GM19463 (cell line): Measurements from ENCODE around the gene VTCN1.

Experiments used
- ATAC-seq: cut with Tn5 transposase; IDR thresholded peaks from one replicate; pipeline ENCODE4 v1.9.1; 2021; ENCODE audit warnings: mild to moderate bottlenecking, moderate library complexity; ENCODE audit not compliant: unreplicated experiment

VTCN1 gene

DNA sequence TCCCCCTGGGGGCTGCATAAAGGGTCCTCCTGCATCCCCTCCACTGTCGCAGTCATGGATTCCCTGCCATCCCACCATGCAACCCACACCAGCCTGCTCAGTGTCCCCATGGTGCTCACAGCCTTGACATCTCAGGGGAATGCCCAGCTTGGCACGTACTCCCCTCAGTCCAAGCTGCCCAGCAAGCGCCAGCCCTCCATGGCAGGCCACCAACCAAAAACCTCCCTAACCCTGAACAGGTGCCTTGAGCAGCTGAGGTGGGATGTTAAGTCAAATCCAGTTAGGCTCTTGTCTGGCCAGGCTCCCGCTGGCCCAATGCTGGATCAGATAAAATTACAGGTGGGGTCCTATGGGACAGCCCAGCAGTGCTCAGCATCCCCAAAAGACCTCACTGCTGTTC, 341 bp downstream of the VTCN1 start:
- no peak for ATAC-seq

DNA sequence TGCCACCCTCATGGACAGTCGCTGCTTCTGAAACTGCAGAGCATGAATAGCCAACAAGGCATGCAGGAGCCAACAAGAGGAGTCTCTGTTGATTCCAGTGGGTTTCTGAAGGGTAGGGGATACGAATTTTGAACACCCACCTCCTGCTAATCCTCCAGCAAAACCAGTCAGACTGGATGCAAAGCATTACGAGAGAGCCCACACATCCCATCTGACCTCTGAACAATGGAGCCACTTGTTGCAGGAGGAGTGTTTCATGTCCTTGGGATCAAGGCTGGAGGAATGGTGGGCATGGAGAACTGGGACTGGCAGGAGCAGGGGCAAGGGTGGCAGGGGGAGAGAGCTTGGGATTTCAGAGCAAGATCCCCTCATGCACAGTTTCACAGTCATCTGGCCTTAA, 1.6 kb downstream of the VTCN1 start:
- no peak for ATAC-seq

GRCh38 chr1:117208580-117208979, 2.1 kb downstream of the VTCN1 start:
- no peak for ATAC-seq

GRCh38 chr1:117205368-117205767, 5.4 kb downstream of the VTCN1 start:
- ATAC-seq, result no peak

DNA sequence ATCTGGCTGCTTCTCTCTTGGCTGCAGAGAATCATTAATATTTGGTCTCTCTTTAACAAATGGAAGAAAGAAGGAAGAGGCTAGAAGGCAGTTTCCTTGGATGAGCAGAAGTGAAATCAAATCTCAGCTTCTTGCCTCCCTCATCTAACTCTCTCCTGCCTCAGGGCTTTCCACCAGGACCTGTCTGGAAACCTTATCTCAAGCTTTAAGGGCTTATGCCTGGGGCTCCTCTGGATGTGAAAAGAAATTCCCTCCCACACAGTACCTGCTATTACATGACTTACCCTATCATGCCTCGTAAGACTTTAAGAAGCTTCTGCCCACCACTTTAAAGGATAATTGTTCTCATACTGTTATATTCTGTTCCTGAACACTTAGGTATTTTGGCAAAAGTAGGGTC, 8.9 kb downstream of the VTCN1 start:
- no peak for ATAC-seq

- ATAC-seq, result no peak
These were observed 12.6 kb downstream of the VTCN1 start for GRCh38 chr1:117198097-117198496.

DNA sequence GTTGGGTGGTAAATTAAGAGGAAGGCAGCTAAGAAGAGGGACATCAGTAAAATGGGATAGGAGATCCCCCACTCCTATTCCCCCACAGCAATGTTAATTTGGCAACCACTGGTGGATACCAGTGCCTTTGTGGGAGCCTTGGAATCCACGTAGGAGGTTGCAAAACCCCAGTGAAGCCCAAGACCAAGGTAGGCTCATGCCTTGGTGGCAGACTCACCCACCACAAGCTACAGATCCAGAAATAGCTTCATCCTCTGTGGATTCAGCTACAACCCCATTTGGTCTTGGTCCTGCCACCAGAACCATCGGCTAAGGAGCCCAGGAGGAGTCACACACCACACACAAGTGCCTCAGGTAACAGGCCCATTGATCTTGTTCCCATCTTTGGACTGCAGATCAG, 21.0 kb downstream of the VTCN1 start:
- no peak for ATAC-seq

- no peak for ATAC-seq
These were observed 21.8 kb downstream of the VTCN1 start for GRCh38 chr1:117188816-117189437.

GRCh38 chr1:117188170-117188815, 22.4 kb downstream of the VTCN1 start:
- ATAC-seq, result no peak

DNA sequence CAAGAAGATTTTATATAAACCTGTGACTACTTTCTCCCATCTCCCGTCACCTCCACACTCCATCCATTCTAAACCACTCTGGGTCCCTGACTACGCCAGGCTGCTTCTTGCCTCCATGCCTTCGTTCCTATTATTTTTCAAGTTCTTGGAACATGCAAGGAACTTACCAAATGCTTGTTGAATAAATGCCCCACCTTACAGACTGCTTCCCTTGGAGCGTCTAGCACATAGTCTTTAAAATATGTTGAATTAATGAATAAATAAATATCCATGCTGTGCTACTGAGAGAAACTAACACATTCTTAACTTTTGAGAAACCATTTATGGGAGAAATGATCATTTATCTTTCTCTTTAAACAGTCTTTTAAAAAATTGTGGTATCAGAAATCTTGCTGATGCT, 27.6 kb downstream of the VTCN1 start:
- ATAC-seq, result no peak

- ATAC-seq, result no peak
These were observed 28.4 kb downstream of the VTCN1 start for GRCh38 chr1:117182319-117182718.

- no peak for ATAC-seq
These were observed 29.1 kb downstream of the VTCN1 start for GRCh38 chr1:117181630-117182041.

DNA sequence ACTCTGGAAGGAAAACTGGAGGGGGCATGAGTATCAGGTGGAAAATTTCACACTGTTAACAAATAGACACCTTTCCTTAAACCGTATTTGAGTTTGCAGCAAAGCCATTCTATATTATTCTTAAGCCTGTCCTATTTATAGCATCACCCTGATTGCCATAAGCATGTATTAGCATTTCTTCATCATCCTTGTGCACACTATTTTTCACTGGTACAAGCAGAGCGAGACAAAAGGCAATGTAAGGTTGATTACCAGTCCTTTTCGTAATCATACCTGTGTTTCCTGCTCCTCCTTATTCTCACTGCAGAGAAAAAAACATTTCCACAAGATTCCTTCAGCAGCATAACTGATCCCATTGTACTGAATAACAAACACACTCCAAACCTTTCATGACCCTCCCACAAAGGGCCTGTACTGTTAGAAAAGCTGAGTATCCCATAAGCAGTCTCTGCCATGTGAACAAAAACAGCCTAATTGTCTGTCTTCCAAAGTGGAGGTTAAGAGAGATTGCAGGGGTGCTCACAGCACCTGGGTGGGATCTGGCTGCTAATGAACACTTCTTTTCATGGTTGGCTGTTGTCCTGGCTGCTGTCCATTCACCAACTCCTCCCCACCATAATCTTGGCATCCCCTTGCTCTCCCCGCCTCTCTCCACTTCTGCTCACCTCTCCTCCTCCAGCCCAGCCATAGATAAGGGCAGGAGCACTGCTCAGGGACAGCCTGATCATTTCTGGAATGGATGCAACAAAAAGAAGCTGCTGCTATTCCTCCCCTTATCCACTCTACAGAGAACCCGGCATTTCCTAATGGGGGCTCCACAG, 30.4 kb downstream of the VTCN1 start:
- no peak for ATAC-seq

DNA sequence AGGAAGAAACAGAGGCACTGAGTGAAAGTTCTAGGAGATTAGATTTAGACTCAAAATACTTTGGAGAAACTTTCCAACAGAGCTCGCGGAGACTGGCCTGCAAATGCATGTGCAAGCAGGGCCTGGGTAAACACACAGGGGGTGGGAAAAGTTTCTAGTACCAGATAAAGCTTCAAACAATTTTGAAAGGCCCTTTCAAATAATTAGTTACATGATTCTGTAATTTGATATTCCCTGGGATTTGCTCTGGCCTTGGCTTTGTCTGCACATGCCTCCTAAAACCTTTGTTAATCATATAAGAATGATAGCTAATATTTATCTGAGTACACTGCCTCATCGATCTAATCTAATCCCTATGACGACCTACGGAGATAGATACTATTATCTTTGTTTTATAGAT, 31.3 kb downstream of the VTCN1 start:
- ATAC-seq, result no peak

GRCh38 chr1:117178756-117179155, 32.0 kb downstream of the VTCN1 start:
- ATAC-seq, result no peak

GRCh38 chr1:117177376-117177775, 33.4 kb downstream of the VTCN1 start:
- ATAC-seq, result no peak

- ATAC-seq, result no peak
These were observed 34.1 kb downstream of the VTCN1 start for GRCh38 chr1:117176579-117176978.

GRCh38 chr1:117174851-117175250, 35.9 kb downstream of the VTCN1 start:
- no peak for ATAC-seq

GRCh38 chr1:117173691-117174090, 37.0 kb downstream of the VTCN1 start:
- ATAC-seq, result no peak

- ATAC-seq, result no peak
These were observed 37.7 kb downstream of the VTCN1 start for GRCh38 chr1:117173006-117173405.

DNA sequence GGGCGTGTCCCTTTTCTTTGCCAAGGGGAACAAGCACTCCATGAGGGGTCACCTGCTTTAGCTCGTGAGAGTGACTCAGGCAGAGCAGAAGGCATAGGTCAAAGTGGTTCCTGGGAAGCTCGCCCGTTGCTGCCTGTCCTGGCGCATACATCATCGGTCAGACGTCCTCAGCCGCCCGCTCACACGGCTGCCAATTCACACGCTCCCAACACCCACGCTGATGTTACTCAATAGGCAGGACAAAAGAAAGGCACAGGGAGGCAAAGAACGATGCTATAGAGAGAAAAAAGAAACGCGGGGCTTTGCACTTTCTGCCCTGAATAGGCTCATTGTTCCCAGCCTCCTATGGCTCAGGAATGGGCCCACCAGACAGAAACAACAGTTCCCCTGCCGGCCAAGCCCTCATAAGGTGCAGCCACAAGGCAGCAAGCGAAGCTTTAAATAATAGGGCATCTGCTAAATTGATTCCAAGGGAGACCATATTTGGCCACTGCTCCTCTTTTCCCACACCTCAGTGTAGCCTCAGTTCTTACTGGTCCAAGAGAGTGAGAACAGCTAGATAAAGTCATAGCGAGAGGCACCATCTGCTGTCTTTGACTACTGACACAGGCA, 38.7 kb downstream of the VTCN1 start:
- no peak for ATAC-seq
